AG04450 (cell line): ENCODE data around the gene CCIN. TPM values are rescaled to one million over a fixed set of nuclear protein-coding genes. Genes with fewer than 3 reads are reported as not detected.

Source experiments
- CTCF ChIA-PET: fragments of 300-600, 350-600 bp; formaldehyde crosslinking; extraction: SDS; loops from one replicate; lab custom pipeline; 2022; ENCODE audit warnings: antibody characterized with exemption, inconsistent platforms; lab: Charles Lee
- POLR2A ChIA-PET: fragments of 350-600 bp; formaldehyde crosslinking; extraction: SDS; loops from one replicate; lab custom pipeline; 2021; ENCODE audit warnings: antibody characterized with exemption, inconsistent platforms; lab: Yijun Ruan, JAX
- DNase-seq: peaks from one replicate; pipeline ENCODE4 v3.0.0-alpha.2; 2011; ENCODE audit warnings: low read depth, low spot score
- H3K27ac ChIP-seq: one replicate; pipeline ENCODE4 v1.5.1; 2012; ENCODE audit warnings: low read depth, low read length, control low read depth
- H3K27me3 ChIP-seq: one replicate; pipeline ENCODE4 v1.6.0; 2012; ENCODE audit warnings: low read length; ENCODE audit not compliant: control insufficient read depth, insufficient read depth
- H3K4me3 ChIP-seq: 2 replicates; pipeline ENCODE4 v1.5.1; 2011; ENCODE audit warnings: mild to moderate bottlenecking, low read depth, low read length, control low read depth
- H3K9me3 ChIP-seq: 2 replicates; pipeline ENCODE4 v1.5.1; 2012; ENCODE audit warnings: low read length; ENCODE audit not compliant: control insufficient read depth, insufficient read depth
- polyA plus RNA-seq: library from polyadenylated mRNA; depleted of rRNA; stranded (reverse); fragments of >200 nt; gene quantifications from 2 replicates; pipeline ENCODE4 v1.2.3, GENCODE V29; 2011
- TF ChIP-seq, protein P1 (sequence below): IDR thresholded peaks from 2 replicates; pipeline ENCODE4 v1.5.1; 2011; ENCODE audit warnings: low read depth, low read length, control low read depth, inconsistent platforms

CCIN gene
- polyA plus RNA-seq, 1 experiment: 0.48 TPM

DNA sequence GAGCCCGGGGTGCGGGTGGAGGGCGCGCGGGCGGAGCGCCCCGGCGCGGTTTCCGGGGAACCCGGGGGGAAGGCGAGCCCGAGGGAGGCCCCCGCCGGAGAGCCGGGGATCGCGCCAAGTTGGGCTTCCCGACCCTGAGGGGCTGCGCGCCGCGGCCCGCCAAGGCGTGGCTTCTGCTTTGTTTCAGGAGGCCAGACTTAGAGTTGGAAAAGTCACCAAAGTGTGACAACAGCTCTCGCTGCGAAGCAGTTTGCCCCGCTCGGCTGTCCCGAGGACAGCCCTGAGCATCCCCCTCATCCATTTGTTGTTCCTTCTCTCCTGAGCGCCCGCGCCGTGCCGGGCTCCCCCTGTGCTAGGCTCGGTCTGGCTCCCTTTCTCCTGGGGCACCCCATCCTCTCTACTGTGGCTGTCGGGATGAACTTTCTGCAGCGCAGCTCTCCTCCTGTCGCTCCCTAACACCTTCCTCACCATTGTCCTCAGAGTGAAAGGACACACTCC, 32.2 kb upstream of the CCIN start:
- POLR2A ChIA-PET: interaction anchor here (0.9 to 1.9 kb wide), 7 partner anchors 12 to 54 kb away, joined by 3 to 14 read pairs (median 4); partner anchors contain the start of gene CLTA
- DNase-seq: no peak

DNA sequence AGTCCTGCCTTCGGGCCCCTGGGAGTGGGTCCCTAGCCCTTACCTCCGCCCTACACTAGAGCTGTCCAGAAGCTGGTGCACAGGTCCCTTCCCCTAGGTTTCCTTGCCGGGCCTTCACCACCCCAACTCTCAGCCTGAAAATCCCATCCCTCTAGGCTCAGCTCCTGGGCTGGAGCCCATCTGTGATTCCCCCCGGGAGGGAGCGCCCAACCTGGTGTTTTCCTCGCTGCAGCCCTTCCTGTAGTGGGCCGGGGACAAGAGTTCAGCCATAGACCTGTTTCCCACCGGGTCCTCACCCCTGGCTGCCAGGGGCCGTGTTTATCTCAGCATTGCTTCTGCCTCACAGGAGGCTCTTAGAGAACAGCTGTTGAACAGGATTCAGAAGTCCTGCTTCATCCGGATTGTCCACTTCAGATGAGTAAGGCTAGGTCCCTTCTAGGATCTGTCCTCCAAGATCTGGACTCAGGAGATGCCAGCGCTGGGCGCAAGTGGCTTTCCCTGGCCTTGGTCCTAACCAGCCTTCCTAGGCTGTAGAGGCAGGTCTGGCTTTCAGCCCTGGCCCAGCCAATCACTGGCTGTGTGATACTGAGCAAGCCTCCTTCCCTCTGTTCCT, 31.7 kb upstream of the CCIN start:
- Histone ChIP-seq H3K27me3 (no peaks in the 10 kb centered on the region), H3K27ac (peak overlapping the region; percentile 39), H3K4me3 (peak overlapping the region; percentile 76), H3K9me3 (no peaks in the 10 kb centered on the region; the same call in 1 of the 2 replicates)
- ChIA-PET CTCF (interaction anchor here (1.0 to 1.2 kb wide), 4 partner anchors 29 to 192 kb away, joined by 3 to 5 read pairs (median 4); no protein-coding TSS in a partner anchor), POLR2A (interaction anchor here (1.0 to 1.9 kb wide), 5 partner anchors 11 to 53 kb away, joined by 3 to 14 read pairs (median 3); partner anchors contain the start of gene CLTA)
- TF ChIP-seq, protein P1, sequence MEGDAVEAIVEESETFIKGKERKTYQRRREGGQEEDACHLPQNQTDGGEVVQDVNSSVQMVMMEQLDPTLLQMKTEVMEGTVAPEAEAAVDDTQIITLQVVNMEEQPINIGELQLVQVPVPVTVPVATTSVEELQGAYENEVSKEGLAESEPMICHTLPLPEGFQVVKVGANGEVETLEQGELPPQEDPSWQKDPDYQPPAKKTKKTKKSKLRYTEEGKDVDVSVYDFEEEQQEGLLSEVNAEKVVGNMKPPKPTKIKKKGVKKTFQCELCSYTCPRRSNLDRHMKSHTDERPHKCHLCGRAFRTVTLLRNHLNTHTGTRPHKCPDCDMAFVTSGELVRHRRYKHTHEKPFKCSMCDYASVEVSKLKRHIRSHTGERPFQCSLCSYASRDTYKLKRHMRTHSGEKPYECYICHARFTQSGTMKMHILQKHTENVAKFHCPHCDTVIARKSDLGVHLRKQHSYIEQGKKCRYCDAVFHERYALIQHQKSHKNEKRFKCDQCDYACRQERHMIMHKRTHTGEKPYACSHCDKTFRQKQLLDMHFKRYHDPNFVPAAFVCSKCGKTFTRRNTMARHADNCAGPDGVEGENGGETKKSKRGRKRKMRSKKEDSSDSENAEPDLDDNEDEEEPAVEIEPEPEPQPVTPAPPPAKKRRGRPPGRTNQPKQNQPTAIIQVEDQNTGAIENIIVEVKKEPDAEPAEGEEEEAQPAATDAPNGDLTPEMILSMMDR: no peak
- no peak for DNase-seq

More for the DNA sequence above, 32.2 kb upstream of the CCIN start:
- H3K9me3 ChIP-seq: no peaks in the 10 kb centered on the region; the same call in 1 of the 2 replicates
- H3K27ac ChIP-seq: peak overlapping the region; percentile 39
- CTCF ChIA-PET: interaction anchor here (1.0 to 1.2 kb wide), 4 partner anchors 30 to 191 kb away, joined by 3 to 5 read pairs (median 4); no protein-coding TSS in a partner anchor
- no peaks in the 10 kb centered on the region for H3K27me3 ChIP-seq
- TF ChIP-seq, protein P1: no peak
- peak overlapping the region; percentile 76 for H3K4me3 ChIP-seq

DNA sequence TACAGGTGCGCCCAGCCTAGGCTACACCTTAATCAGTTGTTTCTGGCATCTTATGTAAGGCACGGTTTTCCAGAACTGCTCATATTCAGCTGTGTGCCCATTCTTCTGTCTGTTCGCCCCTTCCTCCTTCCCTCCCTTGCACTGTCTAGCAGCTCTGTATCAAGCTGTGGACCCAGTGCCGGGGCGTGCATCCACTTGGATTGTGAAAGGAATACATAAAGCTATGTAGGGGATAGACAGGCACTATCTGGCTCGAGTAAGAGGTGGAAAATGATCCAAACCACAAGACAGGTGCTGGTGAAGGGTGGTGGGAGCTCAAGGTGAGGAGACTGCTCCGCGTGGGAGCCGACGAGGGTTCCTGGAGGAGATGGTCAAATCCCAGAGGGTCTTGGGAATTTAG, 30.7 kb upstream of the CCIN start:
- ChIA-PET CTCF (no interaction called here), POLR2A (interaction anchor here (1.5 kb wide), 1 partner anchor 52 kb away, joined by 4 read pairs; the partner anchor contains the start of gene CLTA)
- Histone ChIP-seq H3K27ac (no peak overlapping the region), H3K27me3 (no peaks in the 10 kb centered on the region), H3K4me3 (no peak overlapping the region), H3K9me3 (no peaks in the 10 kb centered on the region; the same call in 1 of the 2 replicates)
- DNase-seq: no peak
- TF ChIP-seq, protein P1: no peak

DNA sequence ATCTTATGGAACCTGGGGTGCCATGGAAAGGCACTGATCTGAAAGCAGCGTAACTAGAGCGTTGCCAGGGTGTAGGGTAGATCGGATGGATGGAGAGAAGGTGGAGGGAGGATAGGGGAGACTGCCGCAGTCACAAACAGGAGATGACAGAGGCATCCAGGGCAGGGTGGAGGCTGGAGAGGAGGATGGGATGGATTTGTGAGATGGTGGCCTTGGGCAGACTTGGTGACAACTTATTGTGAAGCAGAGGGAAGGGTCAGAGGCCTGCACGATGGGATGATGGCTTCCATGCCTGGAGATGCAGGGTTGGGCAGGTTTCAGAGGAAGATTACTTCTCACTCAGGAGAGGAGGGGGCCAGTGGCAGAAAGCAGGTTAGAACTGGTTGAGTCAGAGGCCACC, 30.3 kb upstream of the CCIN start:
- Histone ChIP-seq H3K9me3 (no peaks in the 10 kb centered on the region; the same call in 1 of the 2 replicates), H3K27ac (no peak overlapping the region), H3K4me3 (no peak overlapping the region), H3K27me3 (no peaks in the 10 kb centered on the region)
- POLR2A ChIA-PET: interaction anchor here (1.5 kb wide), 1 partner anchor 52 kb away, joined by 4 read pairs; the partner anchor contains the start of gene CLTA
- TF ChIP-seq, protein P1: no peak
- DNase-seq: no peak
- CTCF ChIA-PET: interaction anchor here (1.4 kb wide), 1 partner anchor 131 kb away, joined by 7 read pairs; no protein-coding TSS in a partner anchor
